Keratinocyte (primary cell): ENCODE results near the gene INPP4B. TPM values are rescaled to one million over a fixed set of nuclear protein-coding genes. Genes with fewer than 3 reads are reported as not detected.

Experiments
- DNase-seq: peaks from one replicate; pipeline ENCODE4 v3.0.0-alpha.2; 2011; ENCODE audit warnings: low read depth, missing footprints, low spot score
- FAIRE-seq: peaks from 2 replicates; lab custom pipeline; 2011; peaks lifted over from hg19 to GRCh38; lab: Jason Lieb, UNC
- H2AFZ ChIP-seq: 2 replicates; pipeline ENCODE4 v1.6.0; 2012; ENCODE audit warnings: low read length, control low read depth, inconsistent platforms; ENCODE audit not compliant: control insufficient read depth
- H3K27ac ChIP-seq: 2 replicates; pipeline ENCODE4 v1.5.1; 2011; ENCODE audit warnings: low read length; ENCODE audit not compliant: control insufficient read depth, insufficient read depth
- H3K27me3 ChIP-seq: 3 replicates; pipeline ENCODE4 v1.6.0; 2011; ENCODE audit warnings: low read length; ENCODE audit not compliant: control insufficient read depth, insufficient read depth; ENCODE audit errors: extremely low read depth
- H3K36me3 ChIP-seq, 2 experiments: 2 replicates in 1 of 2; 3 replicates in 1 of 2; pipeline ENCODE4 v1.5.1; 2011; ENCODE audit warnings: low read length in 2 of 2, mild to moderate bottlenecking in 1 of 2; ENCODE audit not compliant: control insufficient read depth in 2 of 2, insufficient read depth in 2 of 2; ENCODE audit errors: extremely low read depth in 1 of 2
- H3K4me1 ChIP-seq: 3 replicates; pipeline ENCODE4 v1.5.1; 2011; ENCODE audit warnings: low read length; ENCODE audit not compliant: control insufficient read depth, insufficient read depth; ENCODE audit errors: extremely low read depth
- H3K4me2 ChIP-seq: 3 replicates; pipeline ENCODE4 v1.6.0; 2011; ENCODE audit warnings: low read depth, low read length; ENCODE audit not compliant: control insufficient read depth, insufficient read depth; ENCODE audit errors: extremely low read depth
- H3K4me3 ChIP-seq, 3 experiments: fragments of 200-600 bp in 1 of 3; sonication (generic) in 1 of 3; 2 replicates in 2 of 3; 3 replicates in 1 of 3; pipeline ENCODE4 v1.5.1; 2011 to 2016; ENCODE audit warnings: low read length in 3 of 3, mild to moderate bottlenecking in 3 of 3, control low read depth in 2 of 3, inconsistent platforms in 1 of 3, low read depth in 1 of 3, mixed read lengths in 1 of 3, mixed run types in 1 of 3, moderate library complexity in 1 of 3; ENCODE audit not compliant: control insufficient read depth in 2 of 3, insufficient read depth in 2 of 3; ENCODE audit errors: extremely low read depth in 1 of 3
- H3K79me2 ChIP-seq: 2 replicates; pipeline ENCODE4 v1.6.0; 2012; ENCODE audit warnings: low read length; ENCODE audit not compliant: control insufficient read depth, insufficient read depth
- H3K9ac ChIP-seq: 3 replicates; pipeline ENCODE4 v1.6.0; 2011; ENCODE audit warnings: low read length; ENCODE audit not compliant: control insufficient read depth, insufficient read depth; ENCODE audit errors: extremely low read depth
- H3K9me1 ChIP-seq: 3 replicates; pipeline ENCODE4 v1.6.0; 2011; ENCODE audit warnings: low read length; ENCODE audit not compliant: control insufficient read depth, insufficient read depth; ENCODE audit errors: extremely low read depth
- H3K9me3 ChIP-seq: 2 replicates; pipeline ENCODE4 v1.5.1; 2012; ENCODE audit warnings: low read depth, low read length; ENCODE audit not compliant: control insufficient read depth
- H4K20me1 ChIP-seq: 3 replicates; pipeline ENCODE4 v1.6.0; 2011; ENCODE audit warnings: low read length; ENCODE audit not compliant: control insufficient read depth, insufficient read depth; ENCODE audit errors: extremely low read depth
- CTCF ChIP-seq, 3 experiments: IDR thresholded peaks in 1 of 3; conservative IDR thresholded peaks in 1 of 3; optimal IDR thresholded peaks in 1 of 3; 2 replicates in 2 of 3; 3 replicates in 1 of 3; pipeline versions ENCODE3 to v1.5.1; 2011; ENCODE audit warnings: low read length in 3 of 3, mild to moderate bottlenecking in 3 of 3, moderate library complexity in 2 of 3, control low read depth in 1 of 3, inconsistent platforms in 1 of 3; ENCODE audit not compliant: insufficient read depth in 2 of 3; ENCODE audit errors: extremely low read depth in 1 of 3
- EZH2 ChIP-seq: IDR thresholded peaks from one replicate; pipeline ENCODE4 v1.6.1; 2012; ENCODE audit warnings: inconsistent platforms, mild to moderate bottlenecking, low read length, moderate library complexity
- dilution Hi-C: fragments of 300-500 bp; cut with MboI; formaldehyde crosslinking; loops from one replicate; pipeline ENCODE4 v1.7.0; 2020; ENCODE audit warnings: low sequenced_read_pairs; ENCODE audit not compliant: extremely low pct_ligation_motif_present
- polyA plus RNA-seq, 5 experiments: library from polyadenylated mRNA; depleted of rRNA in 3 of 5; stranded (reverse) in 3 of 5; stranded (forward) in 1 of 5; unstranded in 1 of 5; fragments of >200 nt; gene quantifications; 1 replicate in 1 of 5; 2 replicates in 3 of 5; 3 replicates in 1 of 5; pipeline versions ENCODE4 v1.2.1 to v1.2.3, GENCODE V29; 2011 to 2012; ENCODE audit warnings: missing spikeins in 2 of 5, low read depth in 1 of 5, low replicate concordance in 1 of 5

The INPP4B gene
- polyA plus RNA-seq, 1 donor (not counting 4 experiments of a cell fraction or from before 2014, with no cell fraction given): 50.2 TPM

GRCh38 chr4:142124874-142125273 lies 721.2 kb downstream of the INPP4B start:
- Histone ChIP-seq H3K27ac (no peak overlapping the region), H3K4me1 (no peaks in the 10 kb centered on the region), H3K9me3 (no peaks in the 10 kb centered on the region), H3K79me2 (peaks cover 5% of the 10 kb centered on the region), H3K27me3 (no peaks in the 10 kb centered on the region), H3K4me2 (no peak overlapping the region), H2AFZ (no peak overlapping the region), H3K36me3 (peaks cover 15 to 27% of the 10 kb centered on the region in 2 experiments), H3K9ac (no peak overlapping the region), H4K20me1 (no peaks in the 10 kb centered on the region), H3K9me1 (no peaks in the 10 kb centered on the region), H3K4me3 (no peak overlapping the region)
- DNase-seq (no peak), FAIRE-seq (peak; percentile 32)
- dilution Hi-C loops: no loop called here
- no peak for TF ChIP-seq EZH2
- no peak for TF ChIP-seq CTCF (optimal IDR thresholded peaks at IDR 0.05 in 1 of 3, IDR thresholded peaks at IDR 0.05 in 1 of 3, conservative IDR thresholded peaks at IDR 0.05 in 1 of 3; ENCODE audit: extremely low read depth in 1 of 3, insufficient read depth in 2 of 3, low read length in 3 of 3)

- no peak overlapping the region for H3K9ac ChIP-seq
- no peak overlapping the region for H3K27ac ChIP-seq
- H3K4me3 ChIP-seq: no peak overlapping the region
- dilution Hi-C loops: no loop called here
- no peaks in the 10 kb centered on the region for H3K9me1 ChIP-seq
- no peak for DNase-seq
- H3K4me1 ChIP-seq: no peaks in the 10 kb centered on the region
- H3K4me2 ChIP-seq: no peak overlapping the region
- H3K79me2 ChIP-seq: peaks cover 5% of the 10 kb centered on the region
- no peak for FAIRE-seq
- peaks cover 15 to 22% of the 10 kb centered on the region in 2 experiments for H3K36me3 ChIP-seq
- H2AFZ ChIP-seq: no peak overlapping the region
- H4K20me1 ChIP-seq: no peaks in the 10 kb centered on the region
- no peaks in the 10 kb centered on the region for H3K27me3 ChIP-seq
- no peaks in the 10 kb centered on the region for H3K9me3 ChIP-seq
- TF ChIP-seq EZH2: no peak
- no peak for TF ChIP-seq CTCF (optimal IDR thresholded peaks at IDR 0.05 in 1 of 3, IDR thresholded peaks at IDR 0.05 in 1 of 3, conservative IDR thresholded peaks at IDR 0.05 in 1 of 3; ENCODE audit: extremely low read depth in 1 of 3, insufficient read depth in 2 of 3, low read length in 3 of 3)
Measured at GRCh38 chr4:142121448-142122350, 724.4 kb downstream of the INPP4B start.
